ENCODE data around the gene CD300H.

The CD300H gene

GRCh38 chr17:74547736-74548135 is 19.6 kb downstream of the CD300H start:
- no peak for DNase-seq

GRCh38 chr17:74547264-74547663 is 20.0 kb downstream of the CD300H start:
- DNase-seq = no peak

GRCh38 chr17:74546586-74546985 is 20.7 kb downstream of the CD300H start:
- no peak for DNase-seq

GRCh38 chr17:74545843-74546230 is 21.5 kb downstream of the CD300H start, which contains the start of gene CD300C:
Gene CD300C, minus strand, starts transcription at chr17:74546115. Its CDS starts 333 bp downstream, at chr17:74545782.
- DNase-seq = peak; percentile 10 to 75

- DNase-seq = no peak
These were observed 22.1 kb downstream of the CD300H start for GRCh38 chr17:74544991-74545842.

GRCh38 chr17:74543891-74544760 is 23.2 kb downstream of the CD300H start:
- no peak for DNase-seq

- no peak for DNase-seq
These were observed 23.9 kb downstream of the CD300H start for GRCh38 chr17:74543406-74543805.

- no peak for DNase-seq
These were observed 24.5 kb downstream of the CD300H start for GRCh38 chr17:74542727-74543383.

- DNase-seq = no peak
These were observed 25.1 kb downstream of the CD300H start for GRCh38 chr17:74542166-74542565.

GRCh38 chr17:74541176-74542111 is 25.9 kb downstream of the CD300H start:
- no peak for DNase-seq

GRCh38 chr17:74539281-74539820 is 28.0 kb downstream of the CD300H start:
- no peak for DNase-seq

- DNase-seq = no peak
These were observed 30.4 kb downstream of the CD300H start for GRCh38 chr17:74536890-74537289.

GRCh38 chr17:74532115-74532514 is 35.2 kb downstream of the CD300H start:
- peak; percentile 49 to 84 for DNase-seq

- DNase-seq = peak in 1 of 2 donors; percentile 12
These were observed 36.0 kb downstream of the CD300H start, which contains the start of gene CD300LB for GRCh38 chr17:74531231-74531761. Gene CD300LB, minus strand, starts transcription at chr17:74531475. Its CDS starts 125 bp downstream, at chr17:74531350.

- DNase-seq = no peak
These were observed 36.5 kb downstream of the CD300H start for GRCh38 chr17:74530831-74531150.

GRCh38 chr17:74529243-74529642 is 38.1 kb downstream of the CD300H start:
- no peak for DNase-seq

GRCh38 chr17:74528491-74529199 is 38.7 kb downstream of the CD300H start:
- DNase-seq = peak; percentile 25 to 77

GRCh38 chr17:74527756-74528155 is 39.6 kb downstream of the CD300H start:
- DNase-seq = peak in 1 of 2 donors; percentile 9

- DNase-seq = peak in 1 of 2 donors; percentile 10
These were observed 40.2 kb downstream of the CD300H start for GRCh38 chr17:74527081-74527480.

- no peak for DNase-seq
These were observed 40.6 kb downstream of the CD300H start for GRCh38 chr17:74526681-74527080.
